ENCODE measurements around the gene PIGQ. TPM values are rescaled to one million over a fixed set of nuclear protein-coding genes. Genes with fewer than 3 reads are reported as not detected.

Gene PIGQ
- total RNA-seq, 1 donor from 2014 or later: 70.2 TPM

GRCh38 chr16:606656-607307 lies 37.0 kb downstream of the PIGQ start:
- TF ChIP-seq, protein P1, sequence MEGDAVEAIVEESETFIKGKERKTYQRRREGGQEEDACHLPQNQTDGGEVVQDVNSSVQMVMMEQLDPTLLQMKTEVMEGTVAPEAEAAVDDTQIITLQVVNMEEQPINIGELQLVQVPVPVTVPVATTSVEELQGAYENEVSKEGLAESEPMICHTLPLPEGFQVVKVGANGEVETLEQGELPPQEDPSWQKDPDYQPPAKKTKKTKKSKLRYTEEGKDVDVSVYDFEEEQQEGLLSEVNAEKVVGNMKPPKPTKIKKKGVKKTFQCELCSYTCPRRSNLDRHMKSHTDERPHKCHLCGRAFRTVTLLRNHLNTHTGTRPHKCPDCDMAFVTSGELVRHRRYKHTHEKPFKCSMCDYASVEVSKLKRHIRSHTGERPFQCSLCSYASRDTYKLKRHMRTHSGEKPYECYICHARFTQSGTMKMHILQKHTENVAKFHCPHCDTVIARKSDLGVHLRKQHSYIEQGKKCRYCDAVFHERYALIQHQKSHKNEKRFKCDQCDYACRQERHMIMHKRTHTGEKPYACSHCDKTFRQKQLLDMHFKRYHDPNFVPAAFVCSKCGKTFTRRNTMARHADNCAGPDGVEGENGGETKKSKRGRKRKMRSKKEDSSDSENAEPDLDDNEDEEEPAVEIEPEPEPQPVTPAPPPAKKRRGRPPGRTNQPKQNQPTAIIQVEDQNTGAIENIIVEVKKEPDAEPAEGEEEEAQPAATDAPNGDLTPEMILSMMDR (IDR thresholded peaks at IDR 0.05): no peak
- no peak for DNase-seq (ENCODE audit: low spot score in 2 of 2)
- intact Hi-C loops (cut with DNase I): no loop called here
- H3K9me3 ChIP-seq: no peaks in the 10 kb centered on the region
- H3K4me1 ChIP-seq: no peaks in the 10 kb centered on the region
- H3K36me3 ChIP-seq: no peaks in the 10 kb centered on the region
- no peaks in the 10 kb centered on the region for H3K27me3 ChIP-seq
- H3K27ac ChIP-seq: no peak overlapping the region
- H3K4me3 ChIP-seq: no peak overlapping the region

DNA sequence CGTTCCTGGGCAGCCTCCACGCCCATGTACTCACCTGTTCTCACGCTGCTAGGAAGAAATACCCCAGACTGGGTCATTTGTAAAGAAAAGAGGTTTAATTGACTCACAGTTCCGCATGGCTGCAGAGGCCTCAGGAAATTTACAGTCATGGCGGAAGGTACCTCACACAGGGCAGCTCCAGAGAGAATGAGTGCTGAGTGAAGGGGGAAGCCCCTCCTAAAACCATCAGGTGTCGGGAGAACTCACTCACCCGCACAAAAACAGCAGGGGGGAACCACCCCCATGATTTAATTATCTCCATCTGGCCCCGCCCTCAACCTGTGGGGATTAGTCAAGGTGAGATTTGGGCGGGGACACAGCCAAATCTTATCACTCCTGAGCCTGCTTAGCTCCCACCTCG lies 38.3 kb downstream of the PIGQ start:
- no peaks in the 10 kb centered on the region for H3K4me1 ChIP-seq
- intact Hi-C loops (cut with DNase I): no loop called here
- TF ChIP-seq, protein P1 (IDR thresholded peaks at IDR 0.05): no peak
- no peaks in the 10 kb centered on the region for H3K27me3 ChIP-seq
- no peak overlapping the region for H3K27ac ChIP-seq
- no peak overlapping the region for H3K4me3 ChIP-seq
- H3K36me3 ChIP-seq: no peaks in the 10 kb centered on the region
- DNase-seq (ENCODE audit: low spot score in 2 of 2): no peak
- H3K9me3 ChIP-seq: no peaks in the 10 kb centered on the region

DNA sequence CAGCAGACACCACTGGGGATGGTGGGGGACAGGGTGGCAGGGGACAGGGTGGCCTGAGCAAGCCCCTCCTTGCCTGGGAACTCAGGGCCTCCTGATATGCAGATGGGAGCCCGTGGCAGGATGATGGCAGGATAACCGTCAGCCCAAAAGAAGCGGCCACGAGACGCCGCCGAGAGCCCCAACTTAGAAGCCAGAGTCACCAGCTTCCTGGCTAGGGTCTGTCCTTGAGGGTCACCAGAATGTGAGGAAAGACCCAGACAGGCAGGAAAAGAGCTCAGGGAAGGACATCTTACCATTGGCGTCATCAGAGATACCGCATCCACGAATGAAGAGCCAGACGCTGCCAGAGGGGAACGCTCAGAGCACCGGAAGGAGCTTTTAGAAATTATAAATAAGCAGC lies 39.5 kb downstream of the PIGQ start:
- Histone ChIP-seq H3K27ac (no peak overlapping the region), H3K36me3 (no peaks in the 10 kb centered on the region), H3K27me3 (no peaks in the 10 kb centered on the region), H3K4me1 (no peaks in the 10 kb centered on the region), H3K9me3 (no peaks in the 10 kb centered on the region), H3K4me3 (no peak overlapping the region)
- TF ChIP-seq, protein P1 (IDR thresholded peaks at IDR 0.05): no peak
- DNase-seq (ENCODE audit: low spot score in 2 of 2): no peak
- intact Hi-C loops (cut with DNase I): no loop called here

DNA sequence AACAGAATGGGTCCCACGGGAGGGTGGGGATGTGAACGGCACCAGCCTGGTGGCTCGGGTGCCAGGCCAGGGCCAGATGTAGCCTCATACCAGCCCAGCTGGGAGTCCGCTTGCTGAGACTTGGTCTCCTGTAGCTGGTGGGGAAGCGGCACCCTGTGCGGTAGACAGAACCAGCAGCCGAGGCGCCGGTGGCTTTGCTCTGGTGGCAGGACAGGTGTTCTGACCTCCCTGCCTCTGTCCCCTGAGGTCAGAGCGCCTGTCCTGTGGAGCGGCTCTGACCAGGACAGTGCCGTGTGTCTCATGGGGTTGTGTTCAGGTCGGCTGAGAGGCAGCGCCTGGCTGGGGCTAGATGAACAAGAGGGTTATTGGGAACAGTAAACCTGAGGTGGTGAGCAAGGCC lies 40.2 kb downstream of the PIGQ start:
- H3K4me1 ChIP-seq: no peaks in the 10 kb centered on the region
- no peak overlapping the region for H3K27ac ChIP-seq
- intact Hi-C loops (cut with DNase I): no loop called here
- H3K36me3 ChIP-seq: no peaks in the 10 kb centered on the region
- no peaks in the 10 kb centered on the region for H3K9me3 ChIP-seq
- H3K27me3 ChIP-seq: no peaks in the 10 kb centered on the region
- DNase-seq (ENCODE audit: low spot score in 2 of 2): no peak
- TF ChIP-seq, protein P1 (IDR thresholded peaks at IDR 0.05): no peak
- H3K4me3 ChIP-seq: no peak overlapping the region

DNA sequence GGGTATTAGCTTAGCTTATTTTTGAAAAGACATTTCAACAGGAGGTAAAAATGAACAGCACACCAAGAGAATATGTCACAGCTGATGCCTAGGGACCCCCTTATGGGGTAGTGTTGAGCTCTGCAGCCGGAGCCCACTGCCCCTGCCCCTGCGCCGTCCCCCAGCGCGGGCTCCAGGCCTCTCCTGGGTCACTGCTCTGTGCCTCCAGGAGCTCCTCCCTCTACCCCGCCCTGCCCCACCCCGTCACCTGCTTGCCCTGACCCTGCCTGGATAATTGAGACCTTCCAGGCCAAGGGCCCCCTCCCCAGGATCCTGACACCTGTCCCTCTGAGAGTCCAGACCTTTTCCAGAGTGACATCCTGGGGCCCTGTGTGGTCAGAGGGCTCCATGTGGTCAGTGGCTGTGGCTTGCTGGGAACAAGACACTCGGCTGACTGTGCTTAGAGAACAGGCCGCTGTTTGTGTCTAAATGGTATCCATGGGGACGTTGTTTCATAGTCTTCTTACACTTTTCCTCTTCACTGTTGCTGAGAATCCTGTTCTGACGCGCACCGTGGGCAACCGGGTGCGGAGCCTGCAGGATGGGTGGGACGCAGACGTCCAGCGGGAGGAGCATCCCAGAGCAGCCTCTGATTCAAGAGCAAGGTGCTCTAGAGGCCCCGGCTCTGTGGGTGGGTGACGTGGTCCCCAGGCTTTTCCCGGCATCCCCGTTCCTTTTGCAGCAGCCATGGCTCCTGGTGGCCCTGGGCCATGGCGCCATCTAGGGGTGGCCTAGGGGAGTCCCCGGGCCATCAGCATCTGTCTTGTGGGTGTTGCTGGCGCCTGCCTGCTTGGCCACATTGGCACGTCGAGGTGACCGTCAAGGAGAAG lies 41.0 kb downstream of the PIGQ start:
- no peak overlapping the region for H3K4me3 ChIP-seq

More for the DNA sequence above, 41.0 kb downstream of the PIGQ start:
- no peaks in the 10 kb centered on the region for H3K36me3 ChIP-seq
- intact Hi-C loops (cut with DNase I): no loop called here
- no peaks in the 10 kb centered on the region for H3K9me3 ChIP-seq
- H3K27ac ChIP-seq: no peak overlapping the region
- H3K27me3 ChIP-seq: no peaks in the 10 kb centered on the region
- TF ChIP-seq, protein P1 (IDR thresholded peaks at IDR 0.05): peak; percentile 34 to 48 (median 42)
- DNase-seq (ENCODE audit: low spot score in 2 of 2): no peak
- H3K4me1 ChIP-seq: no peaks in the 10 kb centered on the region
